ENCODE measurements around the gene ATP1B3.
"Not testable (repeated sequence)": the region's sequence is repeated elsewhere in the genome, so short reads cannot be mapped to it uniquely, and the experiment has no call there.

The ATP1B3 gene

GRCh38 chr3:141909408-141909807 lies 33.0 kb downstream of the ATP1B3 start:
- ATAC-seq: no peak

- ATAC-seq: not testable (repeated sequence)
Observed at GRCh38 chr3:141909986-141910385, 33.5 kb downstream of the ATP1B3 start.

- ATAC-seq: peak; percentile 56 to 83
Observed at GRCh38 chr3:141913150-141913811, 36.8 kb downstream of the ATP1B3 start.

- ATAC-seq: no peak
Observed at GRCh38 chr3:141914311-141914710, 37.9 kb downstream of the ATP1B3 start.

- no peak for ATAC-seq
Observed at GRCh38 chr3:141915016-141915415, 38.6 kb downstream of the ATP1B3 start.

- ATAC-seq: no peak
Observed at GRCh38 chr3:141915766-141916165, 39.3 kb downstream of the ATP1B3 start.

- no peak for ATAC-seq
Observed at GRCh38 chr3:141920701-141921100, 44.3 kb downstream of the ATP1B3 start.

- ATAC-seq: no peak
Observed at GRCh38 chr3:141921316-141921715, 44.9 kb downstream of the ATP1B3 start.

- not testable (repeated sequence) for ATAC-seq
Observed at GRCh38 chr3:141925677-141926076, 49.2 kb downstream of the ATP1B3 start.

- no peak for ATAC-seq
Observed at GRCh38 chr3:141926929-141927328, 50.5 kb downstream of the ATP1B3 start.

GRCh38 chr3:141928631-141929270 lies 52.3 kb downstream of the ATP1B3 start:
- ATAC-seq: no peak

- no peak for ATAC-seq
Observed at GRCh38 chr3:141929341-141929995, 53.0 kb downstream of the ATP1B3 start.

GRCh38 chr3:141930801-141931200 lies 54.4 kb downstream of the ATP1B3 start:
- no peak for ATAC-seq

- no peak for ATAC-seq
Observed at GRCh38 chr3:141933421-141934300, 57.2 kb downstream of the ATP1B3 start.

- no peak for ATAC-seq
Observed at GRCh38 chr3:141934354-141934753, 57.9 kb downstream of the ATP1B3 start.

- ATAC-seq: no peak
Observed at GRCh38 chr3:141938011-141938500, 61.6 kb downstream of the ATP1B3 start.

- ATAC-seq: no peak
Observed at GRCh38 chr3:141939759-141940158, 63.3 kb downstream of the ATP1B3 start.

- peak in 1 of 2 donors; percentile 36 for ATAC-seq
Observed at GRCh38 chr3:141940194-141940776, 63.8 kb downstream of the ATP1B3 start.

GRCh38 chr3:141941093-141941492 lies 64.7 kb downstream of the ATP1B3 start:
- ATAC-seq: no peak

GRCh38 chr3:141942006-141942405 lies 65.6 kb downstream of the ATP1B3 start:
- ATAC-seq: no peak

GRCh38 chr3:141945726-141946485 lies 69.5 kb downstream of the ATP1B3 start:
- no peak for ATAC-seq

GRCh38 chr3:141949399-141949798 lies 73.0 kb downstream of the ATP1B3 start:
- ATAC-seq: no peak
